Right atrium auricular region (tissue), 2 donors: Measurements from ENCODE around the gene SSR2. TPM values are rescaled to one million over a fixed set of nuclear protein-coding genes. Genes with fewer than 3 reads are reported as not detected.
"Not testable (repeated sequence)": the region's sequence is repeated elsewhere in the genome, so short reads cannot be mapped to it uniquely, and the experiment has no call there.

Source experiments
- DNase-seq: peaks from one replicate; pipeline ENCODE4 v3.0.0-alpha.2; 2019; ENCODE audit warnings: low spot score
- H3K27ac ChIP-seq, 2 donors: fragments of 200-600 bp; sonication (generic); 1 replicate in 1 of 2; 2 replicates in 1 of 2; pipeline ENCODE4 v1.5.1; 2016 to 2019
- H3K27me3 ChIP-seq, 2 donors: fragments of 200-600 bp; sonication (generic); one replicate each; pipeline versions ENCODE4 v1.5.1 to v1.6.0; 2017 to 2019
- H3K36me3 ChIP-seq: fragments of 200-600 bp; sonication (generic); one replicate; pipeline ENCODE4 v1.5.1; 2016
- H3K4me1 ChIP-seq, 2 donors: fragments of 200-600 bp; sonication (generic); one replicate each; pipeline versions ENCODE4 v1.5.1 to v1.6.0; 2017 to 2019
- H3K4me3 ChIP-seq, 2 donors: fragments of 200-600 bp; sonication (generic); 1 replicate in 1 of 2; 2 replicates in 1 of 2; pipeline ENCODE4 v1.5.1; 2017 to 2019; ENCODE audit warnings: mild to moderate bottlenecking in 1 of 2, moderate library complexity in 1 of 2
- H3K9me3 ChIP-seq, 2 donors: fragments of 200-600 bp; sonication (generic); one replicate each; pipeline ENCODE4 v1.5.1; 2019
- total RNA-seq, 2 donors: library from RNA; depleted of rRNA; stranded (reverse); fragments of >200 nt; gene quantifications; one replicate each; pipeline ENCODE4 v1.1.0, GENCODE V29; 2016
- TF ChIP-seq, protein P1 (sequence below), 2 donors: fragments of 200-600 bp; sonication (generic); IDR thresholded peaks; one replicate each; pipeline ENCODE4 v1.5.1; 2019; ENCODE audit warnings: antibody characterized with exemption in 2 of 2

The SSR2 gene
- total RNA-seq, 2 donors from 2014 or later, result 87.6 to 206 TPM

DNA sequence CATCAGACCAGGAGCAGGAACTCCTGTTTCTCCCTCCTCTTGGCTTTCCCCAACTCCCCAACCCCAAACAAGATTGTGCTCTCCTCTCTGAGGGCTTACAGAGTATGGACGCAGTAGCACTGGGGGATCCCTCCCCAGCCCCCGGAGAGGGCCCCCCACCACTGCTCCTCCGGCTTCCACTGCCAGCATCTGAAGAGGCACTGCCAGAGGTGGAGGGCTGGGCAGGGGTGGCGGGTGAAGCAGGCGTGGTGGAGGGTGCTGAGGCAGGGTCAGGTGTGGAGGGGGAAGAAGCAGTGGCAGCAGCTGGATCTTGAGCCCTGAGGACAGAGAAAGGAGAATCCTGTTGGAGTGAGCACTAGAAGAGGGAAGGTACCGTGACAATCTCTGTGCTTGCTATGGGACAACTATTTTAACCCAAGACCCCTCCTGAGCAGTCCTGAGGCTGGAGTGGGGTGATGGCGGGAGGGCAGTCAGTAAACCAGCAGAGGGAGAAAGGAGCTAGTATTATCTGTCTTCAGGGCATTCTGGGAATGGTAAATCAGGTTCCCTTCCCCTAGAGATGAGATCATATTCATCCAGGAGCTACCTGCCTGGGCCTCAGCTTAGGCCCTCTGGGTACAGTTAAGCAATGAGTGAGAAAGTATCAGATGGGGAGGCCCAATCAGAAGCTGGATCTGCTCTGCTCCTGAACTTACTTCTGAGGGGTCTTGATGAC lies 30.4 kb upstream of the SSR2 start:
- H3K9me3 ChIP-seq, result no peaks in the 10 kb centered on the region
- no peaks in the 10 kb centered on the region for H3K27me3 ChIP-seq
- no peak overlapping the region for H3K4me3 ChIP-seq
- DNase-seq, result no peak
- TF ChIP-seq, protein P1, sequence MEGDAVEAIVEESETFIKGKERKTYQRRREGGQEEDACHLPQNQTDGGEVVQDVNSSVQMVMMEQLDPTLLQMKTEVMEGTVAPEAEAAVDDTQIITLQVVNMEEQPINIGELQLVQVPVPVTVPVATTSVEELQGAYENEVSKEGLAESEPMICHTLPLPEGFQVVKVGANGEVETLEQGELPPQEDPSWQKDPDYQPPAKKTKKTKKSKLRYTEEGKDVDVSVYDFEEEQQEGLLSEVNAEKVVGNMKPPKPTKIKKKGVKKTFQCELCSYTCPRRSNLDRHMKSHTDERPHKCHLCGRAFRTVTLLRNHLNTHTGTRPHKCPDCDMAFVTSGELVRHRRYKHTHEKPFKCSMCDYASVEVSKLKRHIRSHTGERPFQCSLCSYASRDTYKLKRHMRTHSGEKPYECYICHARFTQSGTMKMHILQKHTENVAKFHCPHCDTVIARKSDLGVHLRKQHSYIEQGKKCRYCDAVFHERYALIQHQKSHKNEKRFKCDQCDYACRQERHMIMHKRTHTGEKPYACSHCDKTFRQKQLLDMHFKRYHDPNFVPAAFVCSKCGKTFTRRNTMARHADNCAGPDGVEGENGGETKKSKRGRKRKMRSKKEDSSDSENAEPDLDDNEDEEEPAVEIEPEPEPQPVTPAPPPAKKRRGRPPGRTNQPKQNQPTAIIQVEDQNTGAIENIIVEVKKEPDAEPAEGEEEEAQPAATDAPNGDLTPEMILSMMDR (IDR thresholded peaks at IDR 0.05), result no peak
- H3K4me1 ChIP-seq, result peaks cover 0 to 37% of the 10 kb centered on the region in 2 donors
- peak overlapping the region in 1 of 2 donors; percentile 9 for H3K27ac ChIP-seq
- H3K36me3 ChIP-seq, result peaks cover 21% of the 10 kb centered on the region

DNA sequence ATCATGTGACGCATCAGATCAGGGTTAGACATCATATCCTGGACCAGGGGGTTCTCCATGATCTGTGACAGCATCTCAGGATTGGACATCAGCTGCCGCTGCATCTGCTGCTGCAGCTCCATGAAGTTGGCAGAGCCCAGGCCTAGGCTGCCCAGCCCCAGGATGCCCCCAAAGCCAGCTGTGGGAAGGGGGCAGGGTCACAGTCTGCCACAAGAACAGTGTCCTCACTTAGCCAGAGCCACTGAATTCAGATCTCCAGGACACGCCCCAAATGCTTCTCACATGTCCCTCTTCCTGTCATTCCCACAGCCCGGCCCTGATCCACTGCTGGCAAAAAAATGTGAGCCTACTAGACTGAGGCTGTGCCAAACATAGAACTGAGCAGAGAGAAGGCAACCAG lies 29.6 kb upstream of the SSR2 start:
- TF ChIP-seq, protein P1 (IDR thresholded peaks at IDR 0.05), result no peak

GRCh38 chr1:156048663-156049258 lies 28.0 kb upstream of the SSR2 start:
- H3K9me3 ChIP-seq, result no peaks in the 10 kb centered on the region
- no peak overlapping the region for H3K27ac ChIP-seq
- H3K27me3 ChIP-seq, result no peaks in the 10 kb centered on the region
- H3K36me3 ChIP-seq, result peaks cover 21% of the 10 kb centered on the region
- no peak for DNase-seq
- TF ChIP-seq, protein P1 (IDR thresholded peaks at IDR 0.05), result no peak
- peaks cover 0 to 28% of the 10 kb centered on the region in 2 donors for H3K4me1 ChIP-seq
- no peak overlapping the region for H3K4me3 ChIP-seq

More for the DNA sequence above, 29.6 kb upstream of the SSR2 start:
- H3K27me3 ChIP-seq, result no peaks in the 10 kb centered on the region
- H3K36me3 ChIP-seq, result peaks cover 21% of the 10 kb centered on the region
- H3K4me3 ChIP-seq, result no peak overlapping the region
- H3K4me1 ChIP-seq, result peaks cover 0 to 32% of the 10 kb centered on the region in 2 donors
- H3K9me3 ChIP-seq, result no peaks in the 10 kb centered on the region
- DNase-seq, result no peak
- peak overlapping the region in 1 of 2 donors; percentile 9 for H3K27ac ChIP-seq

- H3K27me3 ChIP-seq, result no peaks in the 10 kb centered on the region
- H3K36me3 ChIP-seq, result peaks cover 56% of the 10 kb centered on the region
- H3K4me1 ChIP-seq, result peaks cover 0 to 4% of the 10 kb centered on the region in 2 donors
- no peaks in the 10 kb centered on the region for H3K9me3 ChIP-seq
- no peak overlapping the region for H3K27ac ChIP-seq
- TF ChIP-seq, protein P1 (IDR thresholded peaks at IDR 0.05), result no peak
- no peak for DNase-seq
- no peak overlapping the region for H3K4me3 ChIP-seq
Observed at GRCh38 chr1:156045076-156045475, 24.3 kb upstream of the SSR2 start.

DNA sequence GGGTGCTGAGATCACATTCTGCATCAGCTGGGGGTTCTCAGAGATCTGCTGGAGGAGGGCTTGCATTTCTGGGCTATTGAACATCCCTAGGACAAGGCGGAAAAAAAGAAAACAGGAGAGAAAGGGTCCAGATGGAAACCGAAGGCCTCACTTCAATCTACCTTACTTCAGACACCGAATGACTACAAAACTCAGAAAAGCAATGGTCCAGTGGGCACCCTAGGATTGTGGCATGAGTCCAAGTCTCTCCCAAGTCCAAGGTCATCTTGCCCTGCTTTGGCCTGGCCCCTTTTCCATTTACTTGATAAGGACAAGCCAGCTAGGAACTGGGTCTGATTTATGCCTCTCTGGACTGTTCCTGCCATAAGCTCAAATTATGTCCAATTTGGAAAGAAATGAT lies 22.1 kb upstream of the SSR2 start:
- no peak overlapping the region for H3K27ac ChIP-seq
- DNase-seq, result no peak
- no peaks in the 10 kb centered on the region for H3K27me3 ChIP-seq
- peaks cover 57% of the 10 kb centered on the region for H3K36me3 ChIP-seq
- TF ChIP-seq, protein P1 (IDR thresholded peaks at IDR 0.05), result no peak
- H3K9me3 ChIP-seq, result no peaks in the 10 kb centered on the region
- no peak overlapping the region for H3K4me3 ChIP-seq
- no peaks in the 10 kb centered on the region for H3K4me1 ChIP-seq

- H3K9me3 ChIP-seq, H3K27ac ChIP-seq, H3K27me3 ChIP-seq, DNase-seq, H3K4me1 ChIP-seq, H3K4me3 ChIP-seq: not testable (repeated sequence)
- H3K36me3 ChIP-seq, result peaks cover 30% of the 10 kb centered on the region
Observed at GRCh38 chr1:156034991-156035390, 14.2 kb upstream of the SSR2 start.
